ENCODE data around the gene HECTD4. TPM values are rescaled to one million over a fixed set of nuclear protein-coding genes. Genes with fewer than 3 reads are reported as not detected.

The HECTD4 gene
- total and polyA plus RNA-seq, 2 of the 4 experiments (the other 2 are of a cell fraction) = 12.9 to 13.0 TPM

DNA sequence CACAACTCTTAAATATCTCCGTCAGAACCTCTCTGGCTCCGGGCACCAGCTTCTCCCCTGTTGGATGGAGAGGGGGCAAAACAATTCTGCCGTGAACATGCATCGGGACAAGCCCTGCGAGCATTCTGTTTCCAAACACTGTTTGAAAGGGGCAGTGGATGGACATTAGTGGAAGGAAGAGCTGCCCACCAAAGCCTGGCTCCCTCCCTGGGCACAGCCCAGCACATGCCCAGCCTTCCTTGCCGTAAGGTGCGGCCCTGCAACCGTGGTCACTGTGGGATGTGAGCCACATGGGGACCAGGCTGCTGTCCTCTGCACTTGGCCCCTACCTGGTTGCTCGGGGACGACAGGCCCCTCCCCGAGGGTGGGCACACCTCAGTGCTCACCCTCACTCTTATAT is 202.9 kb downstream of the HECTD4 start:
- Histone ChIP-seq H3K18ac (ENCODE audit: low read depth, low read length) (no peak overlapping the region), H3K9me1 (ENCODE audit: insufficient read depth, low read length) (peaks cover 7% of the 10 kb centered on the region; the same call in 1 of the 2 replicates), H3K4me2 (ENCODE audit: low read depth, low read length) (no peak overlapping the region), H3K36me3 (ENCODE audit: control insufficient read depth, insufficient read depth, low read length) (peaks cover 40% of the 10 kb centered on the region), H3K14ac (replicated peaks; ENCODE audit: low read depth, low read length) (no peak overlapping the region), H2BK20ac (ENCODE audit: low read depth, low read length) (no peak overlapping the region), H3K4ac (ENCODE audit: low read depth, low read length) (no peak overlapping the region), H4K5ac (ENCODE audit: low read depth, low read length) (no peak overlapping the region), H3K56ac (ENCODE audit: extremely low read depth, insufficient read depth, low read length) (no peak overlapping the region), H4K8ac (ENCODE audit: low read depth in 2 of 2, low read length in 2 of 2) (no peak overlapping the region), H2AK9ac (replicated peaks; ENCODE audit: low read depth, low read length, poor library complexity) (no peak overlapping the region), H3K9me3 (ENCODE audit: control insufficient read depth, insufficient read depth, low read length) (no peaks in the 10 kb centered on the region), H3K27me3 (ENCODE audit: control insufficient read depth, insufficient read depth, low read length) (no peaks in the 10 kb centered on the region), H3K4me3 (ENCODE audit: insufficient read depth, low read depth, low read length) (no peak overlapping the region), H2AK5ac (ENCODE audit: low read depth, low read length) (no peak overlapping the region), H3K9ac (ENCODE audit: low read depth, low read length) (no peak overlapping the region), H2BK15ac (ENCODE audit: low read depth, low read length) (no peak overlapping the region), H3K79me1 (ENCODE audit: low read depth in 1 of 2, low read length in 2 of 2) (peaks cover 0 to 6% of the 10 kb centered on the region in 2 experiments; a peak in 1 of 4 replicates), H2BK120ac (ENCODE audit: low read depth, low read length) (no peak overlapping the region), H3K23ac (ENCODE audit: low read depth, low read length) (no peak overlapping the region), H4K91ac (ENCODE audit: insufficient read depth, low read depth, low read length) (no peak overlapping the region), H2BK5ac (ENCODE audit: low read depth, low read length, poor library complexity, severe bottlenecking) (no peak overlapping the region), H4K20me1 (ENCODE audit: insufficient read depth, low read length) (peaks cover 8% of the 10 kb centered on the region; the same call in 1 of the 2 replicates), H3K27ac (ENCODE audit: insufficient read depth, low read length) (no peak overlapping the region), H2AFZ (replicated peaks; ENCODE audit: low read length, poor library complexity) (no peak overlapping the region), H3K4me1 (ENCODE audit: control insufficient read depth, insufficient read depth, low read length) (peaks cover 10% of the 10 kb centered on the region)
- CTCF ChIA-PET = interaction anchor here (0.8 kb wide), 1 partner anchor 13 kb away, joined by 4 read pairs; no protein-coding TSS in a partner anchor
- BruUV-seq (replicated peaks) = no TSS peak
- intact Hi-C loops (cut with micrococcal nuclease) (no loop called here), dilution Hi-C loops (cut with HindIII; ENCODE audit: low sequenced_read_pairs, unreplicated experiment) (no loop called here), in situ Hi-C loops (cut with MboI; ENCODE audit: low sequenced_read_pairs) (no loop called here)
- TF ChIP-seq RCOR1 (IDR thresholded peaks at IDR 0.05; ENCODE audit: insufficient replicate concordance, low read length) = no peak
- ATAC-seq (ENCODE audit: low read depth) (no peak), DNase-seq (no peak)
- POLR2A ChIA-PET (ENCODE audit: unreplicated experiment) = no interaction called here
- WGBS, 2 experiments (ENCODE audit: extremely low coverage in 2 of 2, insufficient read length in 1 of 2) = 100% methylated on average over 3 of the region's 11 CpGs; no CpG with 5 or more reads in 1 of the 2 experiments

Measured in IMR-90 (cell line).